H1 (cell line): Measurements from ENCODE around the gene BZW2. TPM values are rescaled to one million over a fixed set of nuclear protein-coding genes. Genes with fewer than 3 reads are reported as not detected.
A peak's percentile ranks its signal among the peaks of the same experiment; 100 is the strongest.

Experiments
- ATF2 ChIP-seq: IDR thresholded peaks from 2 replicates; pipeline ENCODE4 v1.6.1; 2012; ENCODE audit warnings: low read length, inconsistent platforms
- BCL11A ChIP-seq, 2 experiments: IDR thresholded peaks; one replicate each; pipeline ENCODE4 v1.6.1; 2011; ENCODE audit warnings: low read depth in 2 of 2, low read length in 2 of 2, mild to moderate bottlenecking in 2 of 2
- BRCA1 ChIP-seq: IDR thresholded peaks from 2 replicates; pipeline ENCODE4 v1.6.1; 2012; ENCODE audit warnings: low read depth, low read length, improper control_type of control experiment
- CHD2 ChIP-seq: IDR thresholded peaks from 2 replicates; pipeline ENCODE4 v1.6.1; 2012; ENCODE audit warnings: low read length, improper control_type of control experiment
- CREB1 ChIP-seq: IDR thresholded peaks from 2 replicates; pipeline ENCODE4 v1.6.1; 2012; ENCODE audit warnings: inconsistent platforms
- CTCF ChIP-seq, 3 experiments: IDR thresholded peaks; 1 replicate in 2 of 3; 2 replicates in 1 of 3; pipeline versions ENCODE4 v1.5.1 to v1.6.1; 2011; ENCODE audit warnings: low read length in 3 of 3, mild to moderate bottlenecking in 3 of 3, inconsistent platforms in 2 of 3, low read depth in 1 of 3, moderate library complexity in 1 of 3; ENCODE audit not compliant: insufficient read depth in 1 of 3; ENCODE audit errors: control extremely low read depth in 1 of 3
- HDAC2 ChIP-seq, 2 experiments: fragments of 300-600 bp in 1 of 2; sonication (generic) in 1 of 2; IDR thresholded peaks; 2 replicates each; pipeline ENCODE4 v1.6.1; 2011 to 2012; ENCODE audit warnings: low read depth in 2 of 2, low read length in 2 of 2, mild to moderate bottlenecking in 2 of 2, moderate library complexity in 2 of 2, borderline replicate concordance in 1 of 2, inconsistent platforms in 1 of 2
- HDAC6 ChIP-seq: IDR thresholded peaks from one replicate; pipeline ENCODE4 v1.7.1; 2012; ENCODE audit warnings: low read depth, mild to moderate bottlenecking, inconsistent platforms, low read length, moderate library complexity
- JUN ChIP-seq: IDR thresholded peaks from 2 replicates; pipeline ENCODE4 v1.6.1; 2011; ENCODE audit warnings: low read depth, mild to moderate bottlenecking, improper control_type of control experiment, low read length
- KDM4A ChIP-seq: IDR thresholded peaks from one replicate; pipeline ENCODE4 v1.7.1; 2012; ENCODE audit warnings: low read depth, mild to moderate bottlenecking, moderate library complexity, low read length, inconsistent platforms; ENCODE audit not compliant: severe bottlenecking
- RAD21 ChIP-seq, 2 experiments: IDR thresholded peaks in 1 of 2; conservative IDR thresholded peaks in 1 of 2; 2 replicates each; pipeline ENCODE4 v1.6.1; 2011; ENCODE audit warnings: low read depth in 2 of 2, low read length in 2 of 2, improper control_type of control experiment in 1 of 2, inconsistent platforms in 1 of 2, mild to moderate bottlenecking in 1 of 2, moderate library complexity in 1 of 2
- RFX5 ChIP-seq: IDR thresholded peaks from 2 replicates; pipeline ENCODE4 v1.6.1; 2011; ENCODE audit warnings: low read depth, low read length, improper control_type of control experiment, borderline replicate concordance
- RXRA ChIP-seq: IDR thresholded peaks from 2 replicates; pipeline ENCODE4 v1.6.1; 2011; ENCODE audit warnings: low read depth, mild to moderate bottlenecking, low read length, moderate library complexity; ENCODE audit not compliant: insufficient read depth
- SIN3A ChIP-seq, 2 experiments: IDR thresholded peaks in 1 of 2; conservative IDR thresholded peaks in 1 of 2; 2 replicates each; pipeline ENCODE4 v1.6.1; 2011 to 2012; ENCODE audit warnings: low read length in 2 of 2, improper control_type of control experiment in 1 of 2, low read depth in 1 of 2, mild to moderate bottlenecking in 1 of 2
- SP1 ChIP-seq: IDR thresholded peaks from 2 replicates; pipeline ENCODE4 v1.6.1; 2011; ENCODE audit warnings: low read depth, low read length
- SP2 ChIP-seq: IDR thresholded peaks from 2 replicates; pipeline ENCODE4 v1.6.1; 2012; ENCODE audit warnings: mild to moderate bottlenecking, low read length, inconsistent platforms
- TAF7 ChIP-seq: optimal IDR thresholded peaks from 2 replicates; pipeline ENCODE3; 2011; ENCODE audit warnings: low read depth, mild to moderate bottlenecking, inconsistent platforms, low read length, moderate library complexity, borderline replicate concordance
- TBP ChIP-seq: IDR thresholded peaks from 2 replicates; pipeline ENCODE4 v1.6.1; 2011; ENCODE audit warnings: low read depth, low read length, improper control_type of control experiment
- TCF12 ChIP-seq: IDR thresholded peaks from 2 replicates; pipeline ENCODE4 v1.6.1; 2011; ENCODE audit warnings: low read depth, mild to moderate bottlenecking, low read length
- polyA plus RNA-seq, 7 experiments: library from polyadenylated mRNA; depleted of rRNA in 3 of 7; stranded (reverse) in 5 of 7; unstranded in 2 of 7; fragments of >200 nt in 5 of 7; fragments of 200-250 nt in 2 of 7; gene quantifications; 1 replicate in 5 of 7; 2 replicates in 1 of 7; 4 replicates in 1 of 7; pipeline versions ENCODE4 v1.2.1 to v1.2.3, GENCODE V29; 2011 to 2013; ENCODE audit warnings: missing spikeins in 2 of 7, mixed read lengths in 2 of 7
- total RNA-seq: library from RNA; stranded (reverse); fragmentation: NEBNext Ultra II Directional; extraction: Animal tissue kit (Norgen Biotek cat#: 25700); gene quantifications from 2 replicates; pipeline ENCODE4 v1.2.1, GENCODE V29; 2021

BZW2 gene
- total and polyA plus RNA-seq, 2 of the 8 experiments (the other 6 are each of a cell fraction or from before 2014, with no cell fraction given): 32.3 to 103 TPM

GRCh38 chr7:16645593-16646471, at the start of gene BZW2, which contains the start of gene ANKMY2 (continued):
- TF ChIP-seq BRCA1: no peak
- no peak for TF ChIP-seq HDAC6
- no peak for TF ChIP-seq RAD21 (IDR thresholded peaks at IDR 0.05 in 1 of 2, conservative IDR thresholded peaks at IDR 0.05 in 1 of 2; ENCODE audit: low read depth in 2 of 2, low read length in 2 of 2)
- peak; percentile 38; the same call in 1 of the 2 replicates for TF ChIP-seq CREB1
- no peak for TF ChIP-seq CHD2
- no peak for TF ChIP-seq ATF2
- TF ChIP-seq SP1: peak; percentile 92
- 0 out of 4 replicates have a peak, but pooled peaks of 1 of the 2 experiments have one; percentile 43 for TF ChIP-seq HDAC2 (IDR thresholded peaks at IDR 0.05; ENCODE audit: borderline replicate concordance in 1 of 2, low read depth in 2 of 2, low read length in 2 of 2)
- no peak for TF ChIP-seq TCF12
- TF ChIP-seq JUN: no peak
- no peak for TF ChIP-seq BCL11A (IDR thresholded peaks at IDR 0.05; ENCODE audit: low read depth in 2 of 2, low read length in 2 of 2)
- TF ChIP-seq KDM4A: peak; percentile 82
- peak; percentile 96 for TF ChIP-seq TAF7
- TF ChIP-seq SIN3A (conservative IDR thresholded peaks at IDR 0.05 in 1 of 2, IDR thresholded peaks at IDR 0.05 in 1 of 2; ENCODE audit: low read depth in 1 of 2, low read length in 2 of 2): peak; percentile 58 to 80; a peak in 3 of 4 replicates
- TF ChIP-seq TBP: peak; percentile 94
- TF ChIP-seq SP2: no peak
- TF ChIP-seq RXRA: no peak
- TF ChIP-seq RFX5: no peak
- TF ChIP-seq CTCF (IDR thresholded peaks at IDR 0.05; ENCODE audit: control extremely low read depth in 1 of 3, insufficient read depth in 1 of 3, low read depth in 1 of 3, low read length in 3 of 3): no peak
